H9 (cell line): ENCODE results near the gene NRXN3. TPM values are rescaled to one million over a fixed set of nuclear protein-coding genes. Genes with fewer than 3 reads are reported as not detected.

Experiments used
- DNase-seq: peaks from one replicate; pipeline ENCODE4 v3.0.0-alpha.2; 2017
- H2AFZ ChIP-seq: one replicate; pipeline ENCODE4 v1.6.1; 2013; ENCODE audit warnings: mild to moderate bottlenecking, low read length, control low read depth, moderate library complexity
- H2AK5ac ChIP-seq: 2 replicates; pipeline ENCODE4 v1.6.1; 2013; ENCODE audit warnings: low read length, control low read depth, mixed read lengths; ENCODE audit not compliant: insufficient read length
- H2BK120ac ChIP-seq: one replicate; pipeline ENCODE4 v1.6.1; 2013; ENCODE audit warnings: low read depth, mild to moderate bottlenecking, low read length, control low read depth, inconsistent platforms; ENCODE audit not compliant: poor library complexity, severe bottlenecking
- H2BK12ac ChIP-seq: 2 replicates; pipeline ENCODE4 v1.6.1; 2013; ENCODE audit warnings: low read length, control low read depth, mixed read lengths, low read depth; ENCODE audit not compliant: insufficient read length
- H2BK15ac ChIP-seq: 2 replicates; pipeline ENCODE4 v1.6.1; 2013; ENCODE audit warnings: low read depth, low read length, control low read depth
- H2BK20ac ChIP-seq: one replicate; pipeline ENCODE4 v1.6.1; 2013; ENCODE audit warnings: low read depth, mild to moderate bottlenecking, low read length, control low read depth, inconsistent platforms; ENCODE audit not compliant: poor library complexity, severe bottlenecking
- H2BK5ac ChIP-seq: 2 replicates; pipeline ENCODE4 v1.6.1; 2013; ENCODE audit warnings: low read length, control low read depth, mixed read lengths; ENCODE audit not compliant: insufficient read length
- H3K14ac ChIP-seq: 2 replicates; pipeline ENCODE4 v1.6.1; 2013; ENCODE audit warnings: low read length, control low read depth; ENCODE audit not compliant: insufficient read depth
- H3K18ac ChIP-seq: 2 replicates; pipeline ENCODE4 v1.6.1; 2013; ENCODE audit warnings: low read depth, mild to moderate bottlenecking, mixed read lengths, low read length, control low read depth; ENCODE audit not compliant: insufficient read length
- H3K23ac ChIP-seq: 2 replicates; pipeline ENCODE4 v1.6.1; 2013; ENCODE audit warnings: low read length, control low read depth, mixed read lengths, low read depth; ENCODE audit not compliant: insufficient read length
- H3K23me2 ChIP-seq: 2 replicates; pipeline ENCODE4 v1.6.1; 2013; ENCODE audit warnings: low read depth, mild to moderate bottlenecking, mixed read lengths, low read length, control low read depth; ENCODE audit not compliant: insufficient read length, poor library complexity, severe bottlenecking
- H3K27ac ChIP-seq: 2 replicates; pipeline ENCODE4 v1.5.1; 2013; ENCODE audit warnings: low read length, control low read depth, mixed read lengths, low read depth; ENCODE audit not compliant: insufficient read length
- H3K27me3 ChIP-seq: 2 replicates; pipeline ENCODE4 v1.6.1; 2013; ENCODE audit warnings: low read length, control low read depth, inconsistent platforms; ENCODE audit not compliant: insufficient read depth
- H3K4ac ChIP-seq: 2 replicates; pipeline ENCODE4 v1.6.1; 2013; ENCODE audit warnings: low read depth, mild to moderate bottlenecking, control low read depth, inconsistent platforms, low read length, moderate library complexity
- H3K4me1 ChIP-seq: 2 replicates; pipeline ENCODE4 v1.6.1; 2013; ENCODE audit warnings: low read length, control low read depth, inconsistent platforms; ENCODE audit not compliant: insufficient read depth
- H3K4me2 ChIP-seq: 2 replicates; pipeline ENCODE4 v1.6.1; 2013; ENCODE audit warnings: low read length, control low read depth, mixed read lengths; ENCODE audit not compliant: insufficient read length, insufficient read depth
- H3K56ac ChIP-seq: 2 replicates; pipeline ENCODE4 v1.6.1; 2013; ENCODE audit warnings: low read depth, mild to moderate bottlenecking, mixed read lengths, low read length, control low read depth; ENCODE audit not compliant: insufficient read length
- H3K79me1 ChIP-seq: 2 replicates; pipeline ENCODE4 v1.6.1; 2013; ENCODE audit warnings: low read depth, mild to moderate bottlenecking, moderate library complexity, low read length, control low read depth, inconsistent platforms; ENCODE audit not compliant: insufficient read depth, poor library complexity, severe bottlenecking
- H3K79me2 ChIP-seq: 2 replicates; pipeline ENCODE4 v1.6.1; 2013; ENCODE audit warnings: low read length, control low read depth, inconsistent platforms; ENCODE audit not compliant: insufficient read depth
- H3K9ac ChIP-seq: 2 replicates; pipeline ENCODE4 v1.6.1; 2013; ENCODE audit warnings: low read length, control low read depth, mixed read lengths; ENCODE audit not compliant: insufficient read length; ENCODE audit errors: extremely low read depth
- H3K9me3 ChIP-seq: one replicate; pipeline ENCODE4 v1.6.1; 2013; ENCODE audit warnings: low read depth, low read length, inconsistent platforms; ENCODE audit not compliant: control insufficient read depth
- H3T11ph ChIP-seq: one replicate; pipeline ENCODE4 v1.6.1; 2013; ENCODE audit warnings: mild to moderate bottlenecking, low read length, control low read depth, inconsistent platforms
- H4K20me1 ChIP-seq: one replicate; pipeline ENCODE4 v1.6.1; 2013; ENCODE audit not compliant: control insufficient read depth, insufficient read length, insufficient read depth
- H4K5ac ChIP-seq: 2 replicates; pipeline ENCODE4 v1.6.1; 2013; ENCODE audit warnings: low read depth, mild to moderate bottlenecking, mixed read lengths, low read length, control low read depth; ENCODE audit not compliant: insufficient read length
- H4K8ac ChIP-seq: replicated peaks from 2 replicates; pipeline ENCODE4 v1.6.1; 2013; ENCODE audit warnings: low read length, control low read depth, mixed read lengths, low read depth; ENCODE audit not compliant: insufficient read length
- H4K91ac ChIP-seq: 2 replicates; pipeline ENCODE4 v1.6.1; 2013; ENCODE audit warnings: low read depth, mild to moderate bottlenecking, moderate library complexity, mixed read lengths, low read length, control low read depth; ENCODE audit not compliant: insufficient read length
- H3K27ac Mint-ChIP-seq, 3 experiments: 2 replicates in 2 of 3; 3 replicates in 1 of 3; pipeline ENCODE4 v1.8.0; 2020 to 2021; ENCODE audit warnings: mixed read lengths in 3 of 3, mild to moderate bottlenecking in 1 of 3, moderate library complexity in 1 of 3
- H3K27me3 Mint-ChIP-seq: 2 replicates; pipeline ENCODE4 v1.8.0; 2021; ENCODE audit warnings: low read depth, mild to moderate bottlenecking, moderate library complexity, mixed read lengths
- H3K36me3 Mint-ChIP-seq, 3 experiments: 2 replicates in 2 of 3; 3 replicates in 1 of 3; pipeline ENCODE4 v1.8.0; 2020 to 2021; ENCODE audit warnings: low read depth in 3 of 3, mixed read lengths in 3 of 3; ENCODE audit not compliant: insufficient read depth in 1 of 3
- H3K4me1 Mint-ChIP-seq, 2 experiments: 2 replicates each; pipeline ENCODE4 v1.8.0; 2020; ENCODE audit warnings: mixed read lengths in 2 of 2
- H3K4me3 Mint-ChIP-seq, 2 experiments: 2 replicates in 1 of 2; 3 replicates in 1 of 2; pipeline ENCODE4 v1.8.0; 2020 to 2021; ENCODE audit warnings: mild to moderate bottlenecking in 2 of 2, mixed read lengths in 2 of 2, moderate library complexity in 1 of 2
- H3K9me3 Mint-ChIP-seq, 2 experiments: 2 replicates in 1 of 2; 3 replicates in 1 of 2; pipeline ENCODE4 v1.8.0; 2020; ENCODE audit warnings: mild to moderate bottlenecking in 2 of 2, mixed read lengths in 2 of 2, moderate library complexity in 1 of 2
- CTCF ChIP-seq: fragments of 200-600 bp; sonication (generic); conservative IDR thresholded peaks from 3 replicates; pipeline ENCODE4 v1.8.0; 2021; ENCODE audit warnings: antibody characterized with exemption, mild to moderate bottlenecking
- WGBS: extraction: QIAGEN DNeasy Blood & Tissue Kit; methylation state at CpG from one replicate; pipeline ENCODE4 v1.1.7; 2013; ENCODE audit warnings: missing lambda C conversion rate, low lambda C conversion rate, mixed read lengths; ENCODE audit not compliant: insufficient read length; ENCODE audit errors: extremely low coverage; 5-methylcytosine and 5-hydroxymethylcytosine counted together
- total RNA-seq: library from RNA; stranded (reverse); gene quantifications from 2 replicates; pipeline ENCODE4 v1.2.1, GENCODE V29; 2021

Gene NRXN3
- total RNA-seq, 1 experiment from 2014 or later = 1.8 TPM

- no peak overlapping the region for H3K56ac ChIP-seq
- H2BK5ac ChIP-seq = no peak overlapping the region
- no peak overlapping the region for H3K18ac ChIP-seq
- H3K9ac ChIP-seq = no peak overlapping the region
- H4K20me1 ChIP-seq = no peaks in the 10 kb centered on the region
- no peak overlapping the region for H2BK15ac ChIP-seq
- H3K27ac ChIP-seq = no peak overlapping the region
- H3K14ac ChIP-seq = no peak overlapping the region
- DNase-seq = no peak
- Mint-ChIP-seq H3K4me1 (peaks cover 26 to 29% of the 10 kb centered on the region in 2 experiments), H3K9me3 (no peaks in the 10 kb centered on the region), H3K27ac (no peak overlapping the region), H3K36me3 (no peaks in the 10 kb centered on the region), H3K27me3 (no peaks in the 10 kb centered on the region), H3K4me3 (no peak overlapping the region)
- no peak overlapping the region for H3K23ac ChIP-seq
- H2BK20ac ChIP-seq = no peak overlapping the region
- H3K79me1 ChIP-seq = no peaks in the 10 kb centered on the region
- H2BK12ac ChIP-seq = no peak overlapping the region
- H3K4me2 ChIP-seq = no peak overlapping the region
- no peak overlapping the region for H4K91ac ChIP-seq
- H4K8ac ChIP-seq = no peak overlapping the region
- H3K23me2 ChIP-seq = no peaks in the 10 kb centered on the region
- no peak overlapping the region for H3T11ph ChIP-seq
- H2AK5ac ChIP-seq = no peak overlapping the region
- no peaks in the 10 kb centered on the region for H3K9me3 ChIP-seq
- TF ChIP-seq CTCF = no peak
- H3K4ac ChIP-seq = no peak overlapping the region
- H2BK120ac ChIP-seq = no peak overlapping the region
- peaks cover 9% of the 10 kb centered on the region for H3K4me1 ChIP-seq
- H3K27me3 ChIP-seq = no peaks in the 10 kb centered on the region
- H4K5ac ChIP-seq = no peak overlapping the region
- WGBS = no CpG with 5 or more reads among the region's 7 CpGs
- no peaks in the 10 kb centered on the region for H3K79me2 ChIP-seq
- H2AFZ ChIP-seq = no peak overlapping the region
Observed at GRCh38 chr14:78762331-78762730, 592.2 kb downstream of the NRXN3 start.
